Common myeloid progenitor, CD34-positive (primary cell): ENCODE data around the gene OBSCN.
"Not testable (repeated sequence)": the region's sequence is repeated elsewhere in the genome, so short reads cannot be mapped to it uniquely, and the experiment has no call there.

Experiments
- CTCF ChIA-PET: fragments of 350-600 bp; sonication (Branson Sonifier 250); formaldehyde crosslinking; loops from one replicate; lab custom pipeline; 2021; ENCODE audit warnings: antibody characterized with exemption; lab: Charles Lee
- POLR2A ChIA-PET: fragments of 350-600 bp; sonication (Branson Sonifier 250); formaldehyde crosslinking; loops from one replicate; lab custom pipeline; 2021; ENCODE audit warnings: antibody characterized with exemption; lab: Charles Lee
- DNase-seq, 3 donors: peaks; one replicate each; pipeline versions ENCODE4 v3.0.0 to v3.0.0-alpha.2; 2013
- H3K27ac ChIP-seq, 2 experiments: 1 replicate in 1 of 2; 2 replicates in 1 of 2; pipeline ENCODE4 v1.7.0; 2013; ENCODE audit warnings: inconsistent platforms in 2 of 2, low read length in 2 of 2, mild to moderate bottlenecking in 2 of 2, low read depth in 1 of 2, moderate library complexity in 1 of 2; ENCODE audit not compliant: severe bottlenecking in 2 of 2, insufficient read depth in 1 of 2, poor library complexity in 1 of 2
- H3K27me3 ChIP-seq, 5 experiments: replicated peaks in 2 of 5; 1 replicate in 3 of 5; 2 replicates in 2 of 5; pipeline versions ENCODE4 v1.6.1 to v1.7.0; 2013; ENCODE audit warnings: low read length in 4 of 5, mild to moderate bottlenecking in 2 of 5, moderate library complexity in 2 of 5, inconsistent platforms in 1 of 5; ENCODE audit not compliant: insufficient read depth in 5 of 5, control insufficient read depth in 4 of 5
- H3K36me3 ChIP-seq, 4 experiments: 1 replicate in 2 of 4; 2 replicates in 2 of 4; pipeline versions ENCODE4 v1.6.1 to v1.7.0; 2013; ENCODE audit warnings: low read length in 3 of 4, control low read depth in 1 of 4, mild to moderate bottlenecking in 1 of 4; ENCODE audit not compliant: control insufficient read depth in 4 of 4, insufficient read depth in 4 of 4
- H3K4me1 ChIP-seq, 4 experiments: 1 replicate in 3 of 4; 2 replicates in 1 of 4; pipeline versions ENCODE4 v1.6.1 to v1.7.1; 2013; ENCODE audit warnings: low read length in 3 of 4, mild to moderate bottlenecking in 3 of 4, control low read depth in 1 of 4, inconsistent platforms in 1 of 4, moderate library complexity in 1 of 4; ENCODE audit not compliant: control insufficient read depth in 4 of 4, insufficient read depth in 4 of 4; ENCODE audit errors: control extremely low read depth in 1 of 4
- H3K4me3 ChIP-seq, 7 experiments: 1 replicate in 4 of 7; 2 replicates in 3 of 7; pipeline versions ENCODE4 v1.5.1 to v1.7.0; 2013; ENCODE audit warnings: mild to moderate bottlenecking in 7 of 7, low read length in 6 of 7, moderate library complexity in 6 of 7, inconsistent platforms in 2 of 7, low read depth in 2 of 7, control low read depth in 1 of 7; ENCODE audit not compliant: insufficient read depth in 4 of 7, control insufficient read depth in 1 of 7; ENCODE audit errors: extremely low read depth in 1 of 7
- H3K9me3 ChIP-seq, 5 experiments: 1 replicate in 4 of 5; 2 replicates in 1 of 5; pipeline versions ENCODE4 v1.6.1 to v1.7.1; 2013; ENCODE audit warnings: low read length in 4 of 5, mild to moderate bottlenecking in 2 of 5, inconsistent platforms in 1 of 5, low read depth in 1 of 5, moderate library complexity in 1 of 5; ENCODE audit not compliant: control insufficient read depth in 4 of 5, insufficient read depth in 2 of 5; ENCODE audit errors: control extremely low read depth in 1 of 5
- WGBS: methylation state at CpG from one replicate; pipeline ENCODE4 v1.1.5; 2013; ENCODE audit not compliant: insufficient coverage; 5-methylcytosine and 5-hydroxymethylcytosine counted together

OBSCN gene

GRCh38 chr1:228173528-228174481, 34.0 kb upstream of the OBSCN start:
- H3K27ac ChIP-seq, H3K27me3 ChIP-seq, POLR2A ChIA-PET, CTCF ChIA-PET, H3K4me3 ChIP-seq, H3K9me3 ChIP-seq: not testable (repeated sequence)
- peaks cover 0 to 27% (median 16%) of the 10 kb centered on the region in 4 experiments for H3K4me1 ChIP-seq
- peak in 1 of 3 donors; percentile 41 for DNase-seq
- peaks cover 0 to 16% (median 4%) of the 10 kb centered on the region in 4 experiments for H3K36me3 ChIP-seq
- WGBS, result 91% methylated on average over 16 of the region's 69 CpGs

GRCh38 chr1:228174482-228175315, 33.1 kb upstream of the OBSCN start:
- WGBS, result 91% methylated on average over 52 of the region's 52 CpGs
- Histone ChIP-seq H3K27ac (no peak overlapping the region), H3K36me3 (peaks cover 0 to 16% (median 4%) of the 10 kb centered on the region in 4 experiments), H3K27me3 (no peaks in the 10 kb centered on the region), H3K4me1 (peaks cover 4 to 36% (median 25%) of the 10 kb centered on the region in 4 experiments), H3K4me3 (no peak overlapping the region), H3K9me3 (no peaks in the 10 kb centered on the region)
- POLR2A ChIA-PET, result no interaction called here
- CTCF ChIA-PET, result no interaction called here
- peak in 2 of 3 donors; percentile 49 to 62 for DNase-seq

- WGBS, result 88% methylated on average over 18 of the region's 18 CpGs
- Histone ChIP-seq H3K9me3 (no peaks in the 10 kb centered on the region), H3K4me1 (peaks cover 4 to 41% (median 27%) of the 10 kb centered on the region in 4 experiments), H3K4me3 (no peak overlapping the region), H3K36me3 (peaks cover 0 to 16% (median 4%) of the 10 kb centered on the region in 4 experiments), H3K27me3 (no peaks in the 10 kb centered on the region), H3K27ac (peak overlapping the region in 1 of 2 experiments; percentile 12)
- DNase-seq, result no peak
- ChIA-PET POLR2A (interaction anchor here (1.4 kb wide), 1 partner anchor 9 kb away, joined by 7 read pairs; no protein-coding TSS in a partner anchor), CTCF (interaction anchor here (7.5 kb wide), 1 partner anchor 9 kb away, joined by 51 read pairs; the partner anchor contains the start of gene IBA57)
Measured at GRCh38 chr1:228175316-228176023, 32.4 kb upstream of the OBSCN start.

GRCh38 chr1:228176024-228176395, 31.8 kb upstream of the OBSCN start:
- no peak overlapping the region for H3K4me3 ChIP-seq
- 94% methylated on average over 3 of the region's 4 CpGs for WGBS
- ChIA-PET CTCF (interaction anchor here (1.1 to 7.5 kb wide), 3 partner anchors 9 to 45 kb away, joined by 3 to 51 read pairs (median 4); partner anchors contain the start of gene IBA57), POLR2A (interaction anchor here (1.4 kb wide), 1 partner anchor 9 kb away, joined by 7 read pairs; no protein-coding TSS in a partner anchor)
- H3K27me3 ChIP-seq, result no peaks in the 10 kb centered on the region
- peaks cover 4 to 41% (median 28%) of the 10 kb centered on the region in 4 experiments for H3K4me1 ChIP-seq
- H3K9me3 ChIP-seq, result no peaks in the 10 kb centered on the region
- peak overlapping the region in 1 of 2 experiments; percentile 12 for H3K27ac ChIP-seq
- peaks cover 0 to 16% (median 4%) of the 10 kb centered on the region in 4 experiments for H3K36me3 ChIP-seq
- DNase-seq, result no peak

- Histone ChIP-seq H3K36me3 (peaks cover 0 to 16% (median 4%) of the 10 kb centered on the region in 4 experiments), H3K4me1 (peaks cover 4 to 43% (median 28%) of the 10 kb centered on the region in 4 experiments), H3K9me3 (no peaks in the 10 kb centered on the region), H3K27me3 (no peaks in the 10 kb centered on the region), H3K27ac (peak overlapping the region in 1 of 2 experiments; percentile 14), H3K4me3 (no peak overlapping the region)
- ChIA-PET CTCF (interaction anchor here (1.1 to 7.5 kb wide), 3 partner anchors 10 to 46 kb away, joined by 3 to 51 read pairs (median 4); partner anchors contain the start of gene IBA57), POLR2A (interaction anchor here (1.4 kb wide), 1 partner anchor 10 kb away, joined by 7 read pairs; no protein-coding TSS in a partner anchor)
- no peak for DNase-seq
- WGBS, result 96% methylated on average over 19 of the region's 19 CpGs
Measured at GRCh38 chr1:228176461-228177182, 31.2 kb upstream of the OBSCN start.

- Histone ChIP-seq H3K27me3 (no peaks in the 10 kb centered on the region), H3K27ac (peak overlapping the region in 1 of 2 experiments; percentile 43), H3K4me1 (peaks cover 4 to 43% (median 28%) of the 10 kb centered on the region in 4 experiments), H3K36me3 (peaks cover 0 to 16% (median 4%) of the 10 kb centered on the region in 4 experiments), H3K9me3 (no peaks in the 10 kb centered on the region), H3K4me3 (no peak overlapping the region)
- DNase-seq, result no peak
- CTCF ChIA-PET, result interaction anchor here (1.1 to 7.5 kb wide), 3 partner anchors 11 to 46 kb away, joined by 3 to 51 read pairs (median 4); partner anchors contain the start of gene IBA57
- 96% methylated on average over 4 of the region's 5 CpGs for WGBS
- POLR2A ChIA-PET, result interaction anchor here (1.4 kb wide), 1 partner anchor 10 kb away, joined by 7 read pairs; no protein-coding TSS in a partner anchor
Measured at GRCh38 chr1:228177183-228177475, 30.7 kb upstream of the OBSCN start.
